ENCODE results near the gene OSGEP. TPM values are rescaled to one million over a fixed set of nuclear protein-coding genes. Genes with fewer than 3 reads are reported as not detected.

The OSGEP gene
- total and polyA plus RNA-seq, 2 of the 13 experiments (the other 11 are each of a cell fraction or from before 2014, with no cell fraction given): 39.7 to 41.1 TPM

- TF ChIP-seq POGK (CRISPR knock-in tag; conservative IDR thresholded peaks at IDR 0.05): peak; percentile 11; the same call in 1 of the 2 replicates
- TF ChIP-seq NFAT5 (CRISPR knock-in tag; IDR thresholded peaks at IDR 0.05): 0 out of 2 replicates have a peak, but pooled peaks have one; percentile 65
- peak; percentile 48; the same call in 1 of the 2 replicates for TF ChIP-seq CHCHD3 (CRISPR knock-in tag; IDR thresholded peaks at IDR 0.05)
- no peak for TF ChIP-seq TBP (CRISPR knock-in tag; IDR thresholded peaks at IDR 0.05)
- peak; percentile 24; the same call in 1 of the 2 replicates for TF ChIP-seq MED13 (CRISPR knock-in tag; IDR thresholded peaks at IDR 0.05)
- TF ChIP-seq ZNF468 (CRISPR knock-in tag; IDR thresholded peaks at IDR 0.05): no peak
- no peak for TF ChIP-seq HOMEZ (CRISPR knock-in tag; IDR thresholded peaks at IDR 0.05; ENCODE audit: low read depth)
- TF ChIP-seq SETDB1 (CRISPR knock-in tag; IDR thresholded peaks at IDR 0.05; ENCODE audit: borderline replicate concordance): no peak
- no peak for TF ChIP-seq SMYD3 (CRISPR knock-in tag; IDR thresholded peaks at IDR 0.05)
- TF ChIP-seq MAZ (IDR thresholded peaks at IDR 0.05; ENCODE audit: borderline replicate concordance, low read depth, low read length): peak; percentile 10; the same call in 1 of the 2 replicates
- TF ChIP-seq MAZ (CRISPR knock-in tag; IDR thresholded peaks at IDR 0.05; ENCODE audit: low read depth): no peak; the same call in 1 of the 2 replicates
- no peak for TF ChIP-seq SPEN (CRISPR knock-in tag; IDR thresholded peaks at IDR 0.05; ENCODE audit: low read depth)
- TF ChIP-seq ATF7-NPFF (CRISPR knock-in tag; IDR thresholded peaks at IDR 0.05; ENCODE audit: low read depth): peak; percentile 21; the same call in 1 of the 2 replicates
- peak; percentile 35; the same call in 1 of the 2 replicates for TF ChIP-seq CC2D1A (CRISPR knock-in tag; IDR thresholded peaks at IDR 0.05)
- TF ChIP-seq ZBTB1 (CRISPR knock-in tag; IDR thresholded peaks at IDR 0.05; ENCODE audit: borderline replicate concordance): no peak
- TF ChIP-seq SP5 (CRISPR knock-in tag; IDR thresholded peaks at IDR 0.05; ENCODE audit: borderline replicate concordance, low read depth): peak; percentile 4; the same call in 1 of the 2 replicates
- TF ChIP-seq ZNF564 (CRISPR knock-in tag; IDR thresholded peaks at IDR 0.05): 0 out of 2 replicates have a peak, but pooled peaks have one; percentile 60
- TF ChIP-seq POLR2G (IDR thresholded peaks at IDR 0.05; ENCODE audit: low read depth, low read length): peak; percentile 8; the same call in 1 of the 2 replicates
- TF ChIP-seq NR3C1 (CRISPR knock-in tag; IDR thresholded peaks at IDR 0.05): no peak
- peak; percentile 42 for TF ChIP-seq AGO2 (optimal IDR thresholded peaks at IDR 0.05; ENCODE audit: low read depth, low read length)
These were observed 1.0 kb upstream of the OSGEP start (continued) for GRCh38 chr14:20455355-20456300.
